GM21528 (cell line): Measurements from ENCODE around the gene MYO1E.

Source experiments
- ATAC-seq: cut with Tn5 transposase; IDR thresholded peaks from one replicate; pipeline ENCODE4 v1.9.1; 2021; ENCODE audit warnings: mild to moderate bottlenecking, moderate library complexity; ENCODE audit not compliant: unreplicated experiment, low FRiP score

MYO1E gene

DNA sequence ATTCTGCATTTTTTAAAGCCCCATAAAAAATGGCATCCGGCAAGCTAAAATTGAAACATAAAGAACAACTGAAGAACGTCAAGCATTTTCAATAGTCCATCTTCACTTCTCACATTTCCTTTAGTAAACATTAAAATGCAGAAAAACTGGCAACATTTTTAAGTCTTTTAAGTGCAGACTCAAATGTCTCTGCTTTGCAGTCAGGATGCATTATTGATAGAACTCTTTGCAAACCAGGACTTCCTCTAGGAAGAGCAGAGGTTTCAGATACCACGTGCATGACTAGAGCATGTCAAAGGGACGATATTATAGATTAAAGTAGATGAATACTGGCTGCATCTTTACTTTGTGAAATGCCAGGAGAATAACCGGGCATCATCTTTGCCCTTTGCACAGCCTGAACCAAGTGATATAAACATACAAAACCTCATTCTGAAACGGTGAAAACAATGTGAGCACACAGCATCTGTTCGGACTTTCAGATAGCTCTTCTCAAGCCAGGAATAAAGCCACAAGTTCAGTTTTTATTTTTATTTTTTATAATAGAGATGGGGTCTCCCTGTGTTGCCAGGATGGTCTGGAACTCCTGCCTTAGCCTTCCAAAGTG, 101.0 kb downstream of the MYO1E start:
- no peak for ATAC-seq

GRCh38 chr15:59268852-59269407, 103.7 kb downstream of the MYO1E start:
- no peak for ATAC-seq

GRCh38 chr15:59268168-59268851, 104.4 kb downstream of the MYO1E start:
- no peak for ATAC-seq

DNA sequence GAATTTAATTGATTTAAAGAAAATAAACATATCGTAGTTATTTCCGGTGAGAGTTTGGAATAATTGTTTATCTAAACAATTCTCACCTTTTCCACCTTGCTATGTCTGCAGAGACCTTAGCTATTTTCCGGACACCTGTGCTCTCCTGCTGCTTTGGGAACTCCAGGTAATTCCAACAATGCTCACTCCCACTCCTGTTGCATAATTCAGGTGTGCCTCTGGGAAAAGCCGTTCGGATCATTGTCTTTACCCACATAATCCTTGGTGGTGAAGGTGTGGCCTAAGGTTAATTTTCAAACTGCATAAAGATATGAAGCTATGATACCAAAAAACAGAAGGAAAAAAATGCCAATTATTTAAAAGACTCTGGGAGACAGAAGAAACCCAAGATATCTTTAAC, 106.6 kb downstream of the MYO1E start:
- no peak for ATAC-seq

GRCh38 chr15:59262316-59262715, 110.4 kb downstream of the MYO1E start:
- no peak for ATAC-seq

DNA sequence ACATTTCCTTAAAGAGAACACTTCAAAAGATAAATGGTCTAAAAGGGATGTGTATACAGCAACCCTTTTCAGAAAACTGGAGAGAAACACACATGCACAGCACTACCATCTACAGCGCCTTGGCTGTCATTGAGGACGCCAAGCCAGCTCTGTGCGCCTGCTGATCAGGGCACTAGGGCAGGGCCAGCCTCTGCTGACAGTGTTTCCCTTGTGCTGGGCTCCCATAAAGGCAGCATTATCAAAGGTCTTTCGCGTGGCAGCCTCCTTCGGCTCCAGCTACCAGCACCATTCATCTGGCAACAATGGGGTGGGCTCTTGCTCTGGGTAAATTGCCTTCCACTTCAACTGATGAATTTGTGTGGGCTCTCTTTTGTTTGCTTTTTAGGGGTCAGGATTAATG, 112.6 kb downstream of the MYO1E start:
- no peak for ATAC-seq

DNA sequence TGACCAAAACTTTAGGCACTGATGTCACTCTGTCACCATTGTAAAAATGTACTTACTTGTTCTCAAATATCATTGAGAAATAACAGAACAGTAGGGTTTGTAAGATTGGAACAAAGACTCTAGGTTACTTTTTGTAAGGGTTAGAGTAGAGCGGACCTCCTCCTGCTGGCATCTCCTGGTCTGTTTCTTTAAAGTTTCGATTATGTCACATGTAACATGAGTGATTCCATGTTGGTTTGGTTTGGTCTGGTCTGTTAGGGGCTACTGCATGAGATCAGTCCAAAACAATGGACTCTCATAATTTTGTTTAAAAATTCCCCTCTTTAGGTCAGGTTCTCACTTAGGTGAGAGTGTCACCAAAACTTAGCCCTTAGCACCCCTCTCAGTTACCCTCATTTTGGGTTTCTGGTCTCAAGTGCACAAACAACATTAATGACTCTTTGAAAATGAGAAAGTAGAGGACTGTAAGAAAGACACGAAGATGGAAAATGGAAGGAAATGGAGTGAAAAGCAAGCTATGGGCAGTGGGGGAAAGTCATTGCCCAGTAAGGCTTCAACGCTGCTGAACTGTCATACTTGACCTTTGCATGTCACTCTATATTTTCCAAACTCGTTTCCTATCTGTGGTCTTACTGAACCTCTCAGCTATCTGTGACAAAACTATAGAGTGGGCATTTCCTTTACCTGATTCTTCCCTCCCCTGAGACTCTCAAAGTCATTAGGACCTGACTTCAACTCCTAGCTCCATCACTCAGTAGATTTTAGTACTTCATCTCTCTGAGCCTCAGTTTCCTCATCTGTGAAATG, 113.3 kb downstream of the MYO1E start:
- ATAC-seq, result no peak

GRCh38 chr15:59258317-59258716, 114.4 kb downstream of the MYO1E start:
- ATAC-seq, result no peak

DNA sequence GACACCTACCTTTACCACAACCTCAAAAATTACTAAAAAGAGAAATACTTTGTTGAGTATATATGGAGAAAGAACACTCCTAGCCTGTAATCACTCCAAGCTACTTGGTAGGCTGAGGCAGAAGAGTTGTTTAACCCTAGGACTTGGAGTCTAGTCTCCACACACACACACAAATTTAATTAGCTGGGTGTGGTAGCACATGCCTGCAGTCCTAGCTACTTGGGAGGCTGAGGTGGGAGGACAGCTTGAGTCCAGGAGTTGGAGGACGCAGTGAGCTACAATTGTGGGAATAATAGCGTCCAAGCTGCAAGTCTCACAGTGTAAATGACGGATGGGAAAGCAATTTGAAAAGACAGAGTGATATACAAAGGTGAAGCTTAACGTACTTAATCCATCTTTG, 115.5 kb downstream of the MYO1E start:
- no peak for ATAC-seq

GRCh38 chr15:59256482-59256881, 116.2 kb downstream of the MYO1E start:
- no peak for ATAC-seq

GRCh38 chr15:59255680-59256336, 116.9 kb downstream of the MYO1E start:
- ATAC-seq, result no peak

DNA sequence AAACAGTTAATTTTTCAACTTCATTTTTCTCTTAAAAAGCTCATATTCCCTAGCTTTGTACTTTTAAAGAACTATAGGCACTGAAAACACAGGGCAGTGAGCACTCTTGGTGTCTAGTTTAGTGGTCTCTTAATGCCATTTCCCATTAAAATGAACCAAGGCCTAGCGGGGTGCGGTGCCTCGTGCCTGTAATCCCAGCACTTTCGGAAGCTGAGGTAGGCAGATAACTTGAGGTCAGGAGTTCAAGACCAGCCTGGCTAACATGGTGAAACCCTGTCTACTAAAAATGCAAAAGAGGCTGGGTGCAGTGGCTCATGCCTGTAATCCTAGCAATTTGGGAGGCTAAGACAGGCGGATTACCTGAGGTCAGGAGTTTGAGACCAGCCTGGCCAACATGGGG, 120.5 kb downstream of the MYO1E start:
- ATAC-seq, result no peak

- ATAC-seq, result peak; percentile 54
Observed at GRCh38 chr15:59251001-59251845, 121.4 kb downstream of the MYO1E start.

- no peak for ATAC-seq
Observed at GRCh38 chr15:59250249-59250648, 122.4 kb downstream of the MYO1E start.

GRCh38 chr15:59249816-59250215, 122.9 kb downstream of the MYO1E start:
- no peak for ATAC-seq

DNA sequence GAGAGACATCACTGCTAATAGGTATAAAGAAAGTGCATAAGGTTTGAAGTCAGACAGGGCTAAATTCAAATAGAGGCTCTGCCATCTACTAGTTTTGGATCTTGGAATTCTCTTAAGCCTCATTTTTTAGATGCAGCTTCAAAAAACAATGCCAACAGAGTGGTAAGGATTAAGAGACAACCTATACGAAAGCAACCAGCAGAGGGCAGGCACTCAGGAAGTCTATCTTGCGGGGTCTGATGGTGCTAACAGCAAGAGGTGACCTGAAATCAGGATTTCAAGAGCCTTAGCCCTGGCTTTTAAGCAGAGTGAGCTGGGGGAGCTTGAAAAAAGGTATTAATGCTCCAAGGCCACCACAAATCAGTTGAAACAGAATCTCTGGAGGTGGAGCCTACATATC, 125.3 kb downstream of the MYO1E start:
- ATAC-seq, result no peak

- ATAC-seq, result no peak
Observed at GRCh38 chr15:59245559-59245958, 127.1 kb downstream of the MYO1E start.

DNA sequence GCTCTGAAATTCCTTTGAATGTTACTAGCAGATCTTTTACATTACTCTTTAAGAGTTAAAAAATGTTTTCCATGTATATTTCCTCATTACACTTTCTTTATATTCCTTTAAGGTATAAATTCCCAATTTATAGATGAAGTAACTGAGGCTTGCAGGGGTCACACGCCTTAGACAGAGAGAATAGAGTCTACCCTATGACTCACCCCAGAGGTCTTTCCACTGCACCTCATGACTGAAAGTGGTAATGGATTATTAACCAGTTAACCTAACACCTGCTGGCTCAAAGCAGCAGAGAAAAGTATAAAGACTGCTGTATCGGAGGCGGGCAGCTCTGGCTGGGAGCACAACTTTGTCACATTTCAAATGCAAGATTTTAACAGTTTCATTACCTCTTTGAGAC, 128.3 kb downstream of the MYO1E start:
- ATAC-seq, result peak; percentile 58

DNA sequence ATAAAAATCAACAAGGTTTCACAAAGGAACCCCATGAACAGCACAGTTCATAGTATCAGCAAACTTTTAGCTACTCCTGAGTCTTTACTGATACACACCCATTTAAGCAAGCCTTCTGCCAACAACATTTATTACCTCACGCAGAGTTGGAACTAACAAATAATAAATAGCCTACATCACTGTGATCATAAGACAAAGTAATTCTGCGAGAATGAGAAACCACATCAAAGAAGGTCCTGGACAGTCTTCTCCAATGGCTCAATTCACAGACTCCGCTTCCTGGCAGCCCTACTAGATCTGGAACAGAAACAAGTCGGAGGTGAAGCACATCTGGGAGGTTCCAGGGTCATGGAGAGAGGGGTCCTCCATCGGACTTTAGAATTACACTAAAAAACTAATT, 129.0 kb downstream of the MYO1E start:
- no peak for ATAC-seq

- ATAC-seq, result no peak
Observed at GRCh38 chr15:59242649-59243048, 130.0 kb downstream of the MYO1E start.
